Activated CD4-positive, alpha-beta T cell treated with anti-CD3 and anti-CD28 coated beads, Interleukin-2, amount 10 ng/mL, durations not matched to agents 7 days and 5 days (primary cell): ENCODE measurements around the gene ITPA. TPM values are rescaled to one million over a fixed set of nuclear protein-coding genes. Genes with fewer than 3 reads are reported as not detected.

Experiments
- CTCF ChIA-PET: fragments of 350-600 bp; sonication (Branson Sonifier 250); formaldehyde crosslinking; loops from one replicate; lab custom pipeline; 2021; ENCODE audit warnings: antibody characterized with exemption; lab: Charles Lee
- POLR2A ChIA-PET: fragments of 350-600 bp; sonication (Branson Sonifier 250); formaldehyde crosslinking; loops from one replicate; lab custom pipeline; 2021; ENCODE audit warnings: antibody characterized with exemption; lab: Charles Lee
- DNase-seq: peaks from one replicate; pipeline ENCODE4 v3.0.0-alpha.2; 2020
- H3K27ac Mint-ChIP-seq: one replicate; pipeline ENCODE4 v1.8.0; 2021; ENCODE audit warnings: mild to moderate bottlenecking, moderate library complexity, mixed read lengths
- H3K27me3 Mint-ChIP-seq: one replicate; pipeline ENCODE4 v1.8.0; 2021; ENCODE audit warnings: mixed read lengths
- H3K36me3 Mint-ChIP-seq: one replicate; pipeline ENCODE4 v1.8.0; 2021; ENCODE audit warnings: low read depth, mixed read lengths
- H3K4me1 Mint-ChIP-seq: one replicate; pipeline ENCODE4 v1.8.0; 2021; ENCODE audit warnings: mixed read lengths
- H3K4me3 Mint-ChIP-seq: one replicate; pipeline ENCODE4 v1.8.0; 2021; ENCODE audit warnings: mild to moderate bottlenecking, moderate library complexity, mixed read lengths
- H3K9me3 Mint-ChIP-seq: one replicate; pipeline ENCODE4 v1.8.0; 2021; ENCODE audit warnings: mixed read lengths
- total RNA-seq, 2 experiments: library from RNA; stranded (reverse); gene quantifications; one replicate each; pipeline ENCODE4 v1.2.3, GENCODE V29; 2021

Gene ITPA
- 10 to 100 TPM; 52.1 to 72.7 TPM for total RNA-seq

- CTCF ChIA-PET: interaction anchor here (1.3 to 3.3 kb wide), 2 partner anchors 10 to 37 kb away, joined by 3 to 11 read pairs; no protein-coding TSS in a partner anchor
- H3K9me3 Mint-ChIP-seq: no peaks in the 10 kb centered on the region
- peaks cover 15% of the 10 kb centered on the region for H3K36me3 Mint-ChIP-seq
- POLR2A ChIA-PET: no interaction called here
- peaks cover 28% of the 10 kb centered on the region for H3K4me1 Mint-ChIP-seq
- DNase-seq: peak; percentile 71
- peak within 1 kb of the TSS; percentile 100 for H3K4me3 Mint-ChIP-seq
- no peaks in the 10 kb centered on the region for H3K27me3 Mint-ChIP-seq
- peak within 1 kb of the TSS; percentile 94 for H3K27ac Mint-ChIP-seq
Measured at GRCh38 chr20:3209257-3209945, at the start of gene ITPA. TSS of gene ITPA (plus strand) at chr20:3209498. CDS start at chr20:3209552, 54 bp downstream.

DNA sequence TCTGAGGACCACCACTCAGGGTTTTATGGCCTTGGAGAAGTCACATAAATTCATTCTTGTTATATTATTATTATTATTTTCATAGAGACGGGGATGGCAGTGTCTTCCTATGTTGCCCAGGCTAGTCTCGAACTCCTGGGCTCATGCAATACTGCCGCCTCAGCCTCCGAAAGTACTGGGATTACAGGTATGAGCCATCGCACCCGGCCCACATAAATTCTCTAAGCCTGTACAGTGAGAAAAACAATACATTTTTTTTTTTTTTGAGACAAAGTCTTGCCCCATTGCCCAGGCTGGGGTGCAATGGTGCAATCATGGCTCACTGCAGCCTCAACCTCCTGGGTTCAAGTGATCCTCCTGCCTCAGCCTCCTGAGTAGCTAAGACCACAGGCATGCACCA lies 48.9 kb upstream of the ITPA start:
- Mint-ChIP-seq H3K27ac (no peak overlapping the region), H3K9me3 (no peaks in the 10 kb centered on the region), H3K4me3 (peak overlapping the region; percentile 96), H3K36me3 (peaks cover 20% of the 10 kb centered on the region), H3K27me3 (no peaks in the 10 kb centered on the region), H3K4me1 (peaks cover 38% of the 10 kb centered on the region)
- no peak for DNase-seq
- ChIA-PET CTCF (interaction anchor here (0.6 to 2.2 kb wide), 6 partner anchors 11 to 976 kb away, joined by 3 to 8 read pairs (median 4); no protein-coding TSS in a partner anchor), POLR2A (no interaction called here)

GRCh38 chr20:3161316-3162079 lies 47.8 kb upstream of the ITPA start:
- Mint-ChIP-seq H3K36me3 (peaks cover 13% of the 10 kb centered on the region), H3K4me1 (peaks cover 30% of the 10 kb centered on the region), H3K27ac (peak overlapping the region; percentile 19), H3K4me3 (peak overlapping the region; percentile 35), H3K27me3 (no peaks in the 10 kb centered on the region), H3K9me3 (no peaks in the 10 kb centered on the region)
- CTCF ChIA-PET: interaction anchor here (0.6 to 1.2 kb wide), 7 partner anchors 10 to 975 kb away, joined by 3 to 6 read pairs (median 3); no protein-coding TSS in a partner anchor
- POLR2A ChIA-PET: no interaction called here
- no peak for DNase-seq

GRCh38 chr20:3162080-3162611 lies 47.2 kb upstream of the ITPA start:
- H3K27me3 Mint-ChIP-seq: peaks cover under 1% of the 10 kb centered on the region
- H3K36me3 Mint-ChIP-seq: peaks cover 9% of the 10 kb centered on the region
- H3K4me3 Mint-ChIP-seq: no peak overlapping the region
- no peak overlapping the region for H3K27ac Mint-ChIP-seq
- ChIA-PET CTCF (interaction anchor here (0.8 to 1.2 kb wide), 5 partner anchors 10 to 109 kb away, joined by 3 to 6 read pairs (median 3); no protein-coding TSS in a partner anchor), POLR2A (no interaction called here)
- peaks cover 23% of the 10 kb centered on the region for H3K4me1 Mint-ChIP-seq
- no peak for DNase-seq
- H3K9me3 Mint-ChIP-seq: no peaks in the 10 kb centered on the region

DNA sequence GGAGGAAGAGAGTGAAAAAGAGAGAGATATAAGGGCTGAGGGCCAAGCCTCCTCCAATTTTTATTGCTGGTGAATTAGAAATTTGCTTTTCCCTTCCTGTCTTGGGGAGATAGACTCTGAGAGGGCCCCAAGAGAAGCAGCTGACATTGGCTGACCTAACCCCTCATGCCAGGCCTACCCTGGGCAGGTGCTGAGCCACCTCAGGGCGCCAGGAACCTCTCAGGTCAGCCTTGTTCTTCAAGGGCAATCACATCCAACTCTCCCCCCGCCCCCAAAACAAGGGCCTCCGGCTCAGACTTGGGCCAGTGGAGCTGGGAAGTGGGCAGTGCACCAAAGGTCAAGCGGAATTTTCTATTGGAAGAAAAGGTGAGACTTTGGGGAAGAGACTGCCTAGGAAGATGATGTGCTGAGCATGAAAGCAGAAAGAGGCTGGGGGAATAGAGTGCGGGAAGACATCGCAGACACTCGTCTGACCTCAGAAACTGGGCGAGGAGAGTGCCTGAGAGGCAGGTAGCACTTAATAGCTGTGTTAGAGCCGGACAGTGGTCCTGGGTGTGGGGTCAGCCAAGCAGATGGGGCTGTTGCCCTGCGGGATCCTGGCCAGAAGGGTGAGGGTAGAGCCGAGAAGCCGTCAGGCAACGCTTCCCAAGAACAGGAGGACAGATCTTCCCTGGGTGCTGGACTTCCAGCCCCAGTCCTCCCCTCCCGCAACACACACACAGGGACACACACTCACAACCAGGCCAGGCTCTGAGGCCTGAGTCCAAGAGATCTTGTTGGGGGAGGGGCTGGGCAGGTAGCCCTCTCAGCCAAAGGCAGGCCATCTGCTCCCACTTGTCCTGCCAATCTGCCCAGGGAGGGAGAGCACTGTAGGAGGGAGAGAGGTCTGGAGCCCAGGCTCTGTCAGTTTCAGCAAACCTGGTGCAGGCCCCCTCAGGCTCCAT lies 45.9 kb upstream of the ITPA start:
- Mint-ChIP-seq H3K27ac (no peak overlapping the region), H3K4me1 (peaks cover 13% of the 10 kb centered on the region), H3K9me3 (no peaks in the 10 kb centered on the region), H3K4me3 (no peak overlapping the region), H3K36me3 (peaks cover 9% of the 10 kb centered on the region), H3K27me3 (peaks cover 6% of the 10 kb centered on the region)
- ChIA-PET POLR2A (no interaction called here), CTCF (interaction anchor here (1.7 kb wide), 1 partner anchor 9 kb away, joined by 4 read pairs; no protein-coding TSS in a partner anchor)
- no peak for DNase-seq

GRCh38 chr20:3164043-3164762 lies 45.1 kb upstream of the ITPA start:
- no peak overlapping the region for H3K4me3 Mint-ChIP-seq
- POLR2A ChIA-PET: no interaction called here
- no peaks in the 10 kb centered on the region for H3K9me3 Mint-ChIP-seq
- peaks cover 8% of the 10 kb centered on the region for H3K4me1 Mint-ChIP-seq
- CTCF ChIA-PET: interaction anchor here (0.6 to 1.7 kb wide), 2 partner anchors 8 to 109 kb away, joined by 4 read pairs; no protein-coding TSS in a partner anchor
- H3K27me3 Mint-ChIP-seq: peaks cover 14% of the 10 kb centered on the region
- H3K27ac Mint-ChIP-seq: no peak overlapping the region
- peaks cover 3% of the 10 kb centered on the region for H3K36me3 Mint-ChIP-seq
- no peak for DNase-seq

GRCh38 chr20:3164763-3165410 lies 44.4 kb upstream of the ITPA start:
- ChIA-PET CTCF (interaction anchor here (0.6 to 1.2 kb wide), 4 partner anchors 20 to 320 kb away, joined by 3 to 5 read pairs (median 4); no protein-coding TSS in a partner anchor), POLR2A (no interaction called here)
- H3K9me3 Mint-ChIP-seq: no peaks in the 10 kb centered on the region
- peaks cover 19% of the 10 kb centered on the region for H3K27me3 Mint-ChIP-seq
- peaks cover 5% of the 10 kb centered on the region for H3K4me1 Mint-ChIP-seq
- no peak for DNase-seq
- H3K27ac Mint-ChIP-seq: no peak overlapping the region
- no peaks in the 10 kb centered on the region for H3K36me3 Mint-ChIP-seq
- H3K4me3 Mint-ChIP-seq: no peak overlapping the region

- DNase-seq: no peak
- no peaks in the 10 kb centered on the region for H3K9me3 Mint-ChIP-seq
- H3K27me3 Mint-ChIP-seq: peaks cover 22% of the 10 kb centered on the region
- H3K4me3 Mint-ChIP-seq: no peak overlapping the region
- no peaks in the 10 kb centered on the region for H3K36me3 Mint-ChIP-seq
- no peak overlapping the region for H3K27ac Mint-ChIP-seq
- ChIA-PET POLR2A (no interaction called here), CTCF (interaction anchor here (0.6 to 1.2 kb wide), 3 partner anchors 20 to 319 kb away, joined by 3 to 5 read pairs (median 3); no protein-coding TSS in a partner anchor)
- peaks cover 4% of the 10 kb centered on the region for H3K4me1 Mint-ChIP-seq
Measured at GRCh38 chr20:3165473-3166337, 43.6 kb upstream of the ITPA start.

DNA sequence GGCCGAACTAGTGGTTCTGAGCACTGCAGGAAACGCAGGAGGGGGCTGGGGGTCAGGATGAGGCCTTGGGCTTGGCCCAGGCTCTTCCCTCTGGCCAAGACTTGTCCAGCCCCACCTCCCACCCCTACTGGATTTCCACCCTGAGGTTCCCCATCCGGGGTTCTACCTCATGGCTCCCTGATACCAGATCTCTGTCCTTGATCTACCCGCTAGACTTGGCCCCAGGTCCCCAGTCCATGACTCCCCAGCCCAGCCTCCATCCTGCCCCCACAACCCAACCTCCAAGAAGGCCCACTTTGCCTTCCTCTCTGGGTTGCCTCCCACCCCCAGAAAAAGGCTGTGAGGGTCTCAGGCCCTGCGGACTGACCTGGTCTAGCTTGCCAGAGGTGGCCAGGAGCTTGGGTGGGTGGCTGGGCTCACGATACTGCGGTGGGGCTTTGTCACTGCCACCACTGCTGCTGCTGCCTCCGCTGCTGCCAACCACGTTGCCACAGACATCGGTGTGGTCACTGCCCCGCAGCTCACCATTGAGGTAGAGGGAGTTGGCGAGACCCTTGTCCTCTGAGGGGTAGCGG lies 42.9 kb upstream of the ITPA start:
- H3K27ac Mint-ChIP-seq: no peak overlapping the region
- ChIA-PET POLR2A (no interaction called here), CTCF (interaction anchor here (1.2 kb wide), 1 partner anchor 19 kb away, joined by 3 read pairs; no protein-coding TSS in a partner anchor)
- peaks cover 4% of the 10 kb centered on the region for H3K4me1 Mint-ChIP-seq
- DNase-seq: no peak
- no peak overlapping the region for H3K4me3 Mint-ChIP-seq
- H3K36me3 Mint-ChIP-seq: no peaks in the 10 kb centered on the region
- no peaks in the 10 kb centered on the region for H3K9me3 Mint-ChIP-seq
- peaks cover 29% of the 10 kb centered on the region for H3K27me3 Mint-ChIP-seq

GRCh38 chr20:3166913-3167342 lies 42.4 kb upstream of the ITPA start:
- Mint-ChIP-seq H3K27me3 (peaks cover 34% of the 10 kb centered on the region), H3K4me1 (peaks cover 4% of the 10 kb centered on the region), H3K36me3 (no peaks in the 10 kb centered on the region), H3K4me3 (no peak overlapping the region), H3K9me3 (no peaks in the 10 kb centered on the region), H3K27ac (no peak overlapping the region)
- ChIA-PET CTCF (no interaction called here), POLR2A (no interaction called here)
- DNase-seq: no peak
